GM12865 (cell line): ENCODE results near the gene SART1.

Experiments
- DNase-seq: peaks from one replicate; pipeline ENCODE4 v3.0.0; 2010; ENCODE audit warnings: low read depth
- H3K4me3 ChIP-seq: 2 replicates; pipeline ENCODE4 v1.5.1; 2011; ENCODE audit warnings: mild to moderate bottlenecking, low read depth, low read length, control low read depth
- CTCF ChIP-seq: IDR thresholded peaks from 2 replicates; pipeline ENCODE4 v1.5.1; 2011; ENCODE audit warnings: low read length, control low read depth, low read depth, inconsistent platforms; ENCODE audit not compliant: insufficient read depth; ENCODE audit errors: missing control alignments

The SART1 gene

GRCh38 chr11:65976216-65977176 is 15.0 kb downstream of the SART1 start:
- no peak for DNase-seq
- H3K4me3 ChIP-seq = no peak overlapping the region
- TF ChIP-seq CTCF = no peak

GRCh38 chr11:65977621-65978390 is 16.3 kb downstream of the SART1 start:
- TF ChIP-seq CTCF = no peak
- no peak overlapping the region for H3K4me3 ChIP-seq
- no peak for DNase-seq

GRCh38 chr11:65978391-65979238 is 17.1 kb downstream of the SART1 start:
- no peak for TF ChIP-seq CTCF
- H3K4me3 ChIP-seq = no peak overlapping the region
- DNase-seq = no peak

- TF ChIP-seq CTCF = no peak
- no peak overlapping the region for H3K4me3 ChIP-seq
- no peak for DNase-seq
Observed at GRCh38 chr11:65979261-65979759, 17.8 kb downstream of the SART1 start.

- H3K4me3 ChIP-seq = no peak overlapping the region
- no peak for DNase-seq
- no peak for TF ChIP-seq CTCF
Observed at GRCh38 chr11:65981101-65981740, 19.7 kb downstream of the SART1 start.
